ENCODE data around the gene PRKD1. TPM values are rescaled to one million over a fixed set of nuclear protein-coding genes. Genes with fewer than 3 reads are reported as not detected.

The PRKD1 gene
- total RNA-seq, 1 experiment from 2014 or later, result 2.7 TPM

GRCh38 chr14:29668201-29668600 lies 259.4 kb downstream of the PRKD1 start:
- no peak overlapping the region for H2BK12ac ChIP-seq (ENCODE audit: insufficient read length, low read depth, low read length)
- H3K79me1 ChIP-seq (ENCODE audit: insufficient read depth, low read depth, low read length, poor library complexity, severe bottlenecking), result no peaks in the 10 kb centered on the region
- H4K20me1 ChIP-seq (ENCODE audit: control insufficient read depth, insufficient read depth, insufficient read length), result no peaks in the 10 kb centered on the region
- no peak for DNase-seq
- no peaks in the 10 kb centered on the region for H3K23me2 ChIP-seq (ENCODE audit: insufficient read length, low read depth, low read length, poor library complexity, severe bottlenecking)
- H3K14ac ChIP-seq (ENCODE audit: insufficient read depth, low read length), result no peak overlapping the region
- H3K4me1 ChIP-seq (ENCODE audit: insufficient read depth, low read length), result no peaks in the 10 kb centered on the region; the same call in 1 of the 2 replicates
- H3K9ac ChIP-seq (ENCODE audit: extremely low read depth, insufficient read length, low read length), result no peak overlapping the region
- H4K91ac ChIP-seq (ENCODE audit: insufficient read length, low read depth, low read length), result no peak overlapping the region
- H2BK120ac ChIP-seq (ENCODE audit: low read depth, low read length, poor library complexity, severe bottlenecking), result no peak overlapping the region
- no peak overlapping the region for H3K4ac ChIP-seq (ENCODE audit: low read depth, low read length)
- no peak overlapping the region for H2BK20ac ChIP-seq (ENCODE audit: low read depth, low read length, poor library complexity, severe bottlenecking)
- no peak overlapping the region for H3K56ac ChIP-seq (ENCODE audit: insufficient read length, low read depth, low read length)
- TF ChIP-seq, protein P1, sequence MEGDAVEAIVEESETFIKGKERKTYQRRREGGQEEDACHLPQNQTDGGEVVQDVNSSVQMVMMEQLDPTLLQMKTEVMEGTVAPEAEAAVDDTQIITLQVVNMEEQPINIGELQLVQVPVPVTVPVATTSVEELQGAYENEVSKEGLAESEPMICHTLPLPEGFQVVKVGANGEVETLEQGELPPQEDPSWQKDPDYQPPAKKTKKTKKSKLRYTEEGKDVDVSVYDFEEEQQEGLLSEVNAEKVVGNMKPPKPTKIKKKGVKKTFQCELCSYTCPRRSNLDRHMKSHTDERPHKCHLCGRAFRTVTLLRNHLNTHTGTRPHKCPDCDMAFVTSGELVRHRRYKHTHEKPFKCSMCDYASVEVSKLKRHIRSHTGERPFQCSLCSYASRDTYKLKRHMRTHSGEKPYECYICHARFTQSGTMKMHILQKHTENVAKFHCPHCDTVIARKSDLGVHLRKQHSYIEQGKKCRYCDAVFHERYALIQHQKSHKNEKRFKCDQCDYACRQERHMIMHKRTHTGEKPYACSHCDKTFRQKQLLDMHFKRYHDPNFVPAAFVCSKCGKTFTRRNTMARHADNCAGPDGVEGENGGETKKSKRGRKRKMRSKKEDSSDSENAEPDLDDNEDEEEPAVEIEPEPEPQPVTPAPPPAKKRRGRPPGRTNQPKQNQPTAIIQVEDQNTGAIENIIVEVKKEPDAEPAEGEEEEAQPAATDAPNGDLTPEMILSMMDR (conservative IDR thresholded peaks at IDR 0.05), result no peak
- H2AK5ac ChIP-seq (ENCODE audit: insufficient read length, low read length), result no peak overlapping the region
- H3K27ac ChIP-seq (ENCODE audit: insufficient read length, low read depth, low read length), result no peak overlapping the region
- peaks cover 13 to 14% of the 10 kb centered on the region in 2 experiments for H3K4me1 Mint-ChIP-seq
- no peak overlapping the region for H3K4me2 ChIP-seq (ENCODE audit: insufficient read depth, insufficient read length, low read length)
- H3K27me3 ChIP-seq (ENCODE audit: insufficient read depth, low read length), result no peaks in the 10 kb centered on the region
- H3K27me3 Mint-ChIP-seq (ENCODE audit: low read depth), result no peaks in the 10 kb centered on the region
- H3K4me3 Mint-ChIP-seq, result no peak overlapping the region
- H3K18ac ChIP-seq (ENCODE audit: insufficient read length, low read depth, low read length), result no peak overlapping the region
- H3K9me3 Mint-ChIP-seq, result no peaks in the 10 kb centered on the region
- no peaks in the 10 kb centered on the region for H3K9me3 ChIP-seq (ENCODE audit: control insufficient read depth, low read depth, low read length)
- H4K5ac ChIP-seq (ENCODE audit: insufficient read length, low read depth, low read length), result no peak overlapping the region
- no peaks in the 10 kb centered on the region for H3K79me2 ChIP-seq (ENCODE audit: insufficient read depth, low read length)
- H3K23ac ChIP-seq (ENCODE audit: insufficient read length, low read depth, low read length), result no peak overlapping the region
- WGBS (ENCODE audit: extremely low coverage, insufficient read length, low lambda C conversion rate), result no CpG with 5 or more reads among the region's 1 CpG
- no peak overlapping the region for H2BK15ac ChIP-seq (ENCODE audit: low read depth, low read length)
- peaks cover 0 to 8% (median 4%) of the 10 kb centered on the region in 3 experiments; a peak in 1 of 7 replicates for H3K36me3 Mint-ChIP-seq (ENCODE audit: insufficient read depth in 1 of 3, low read depth in 3 of 3)
- no peak overlapping the region for H2BK5ac ChIP-seq (ENCODE audit: insufficient read length, low read length)
- no peak overlapping the region for H3T11ph ChIP-seq (ENCODE audit: low read length)
- H3K27ac Mint-ChIP-seq, result no peak overlapping the region
- H2AFZ ChIP-seq (ENCODE audit: low read length), result no peak overlapping the region
- no peak overlapping the region for H4K8ac ChIP-seq (replicated peaks; ENCODE audit: insufficient read length, low read depth, low read length)
